ENCODE results near the gene VPS26B.
A peak's percentile ranks its signal among the peaks of the same experiment; 100 is the strongest.
"Not testable (repeated sequence)": the region's sequence is repeated elsewhere in the genome, so short reads cannot be mapped to it uniquely, and the experiment has no call there.

Gene VPS26B

GRCh38 chr11:134276396-134277182 is 52.1 kb downstream of the VPS26B start:
- peaks cover 38 to 43% of the 10 kb centered on the region in 2 donors for H3K27me3 ChIP-seq (ENCODE audit: control insufficient read depth in 2 of 2, insufficient read depth in 2 of 2, low read length in 2 of 2)
- no peak overlapping the region for H3K27ac ChIP-seq (ENCODE audit: low read depth in 2 of 2, low read length in 2 of 2)
- H3K9ac ChIP-seq (ENCODE audit: low read depth in 1 of 2, low read length in 2 of 2) = no peak overlapping the region

DNA sequence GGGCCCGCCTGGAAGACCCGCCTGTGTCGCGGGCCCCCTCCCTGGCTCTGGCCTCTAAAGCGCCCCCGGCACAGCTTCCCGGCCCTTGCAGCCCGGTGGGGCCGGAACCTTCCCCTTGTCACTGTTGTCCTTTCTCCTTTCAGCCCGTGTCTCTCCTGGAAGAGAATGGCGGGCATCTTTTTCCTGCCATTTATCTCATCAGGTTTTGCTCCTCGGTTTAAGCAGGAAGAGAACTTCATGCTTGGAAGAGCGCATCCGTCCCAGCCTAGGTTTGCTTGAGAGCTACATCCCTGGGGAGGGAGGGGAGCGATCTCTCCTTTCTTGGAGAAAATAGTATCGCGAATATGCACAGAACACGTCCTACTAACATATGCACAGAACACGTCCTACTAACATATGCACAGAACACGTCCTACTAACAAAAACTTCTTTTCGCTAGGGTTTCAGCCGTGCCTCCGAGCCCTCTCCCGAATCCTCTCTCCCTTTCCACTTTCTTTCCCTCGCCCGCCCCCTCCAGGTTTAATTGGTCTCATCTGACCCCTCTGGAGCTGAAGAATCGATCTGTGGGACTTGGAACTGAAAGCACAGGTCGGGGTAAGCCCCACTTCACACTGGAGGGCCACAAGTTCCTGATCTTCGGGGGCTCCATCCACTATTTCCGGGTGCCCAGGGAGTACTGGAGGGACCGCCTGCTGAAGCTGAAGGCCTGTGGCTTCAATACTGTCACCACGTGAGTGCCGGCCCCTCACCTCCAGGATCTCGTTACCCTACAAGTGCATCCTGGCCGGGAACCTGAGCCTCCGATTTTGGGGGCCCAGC is 52.9 kb downstream of the VPS26B start:
- no peak overlapping the region for H3K9ac ChIP-seq (ENCODE audit: low read depth in 1 of 2, low read length in 2 of 2)
- H3K27ac ChIP-seq (ENCODE audit: low read depth in 2 of 2, low read length in 2 of 2) = no peak overlapping the region
- H3K27me3 ChIP-seq (ENCODE audit: control insufficient read depth in 2 of 2, insufficient read depth in 2 of 2, low read length in 2 of 2) = peaks cover 36 to 43% of the 10 kb centered on the region in 2 donors
- H3K9me3 ChIP-seq (ENCODE audit: control insufficient read depth in 2 of 2, low read length in 2 of 2) = peaks cover 0 to 2% of the 10 kb centered on the region in 2 donors
- H3K4me1 ChIP-seq (ENCODE audit: control insufficient read depth in 2 of 2, insufficient read depth in 2 of 2, low read length in 2 of 2) = peaks cover 4 to 5% of the 10 kb centered on the region in 2 donors
- no peak overlapping the region for H3K4me3 ChIP-seq (ENCODE audit: low read length in 2 of 2)
- no peaks in the 10 kb centered on the region for H3K36me3 ChIP-seq (ENCODE audit: control insufficient read depth in 2 of 2, insufficient read depth in 2 of 2, low read length in 2 of 2)

More at GRCh38 chr11:134276396-134277182, 52.1 kb downstream of the VPS26B start:
- peak overlapping the region; percentile 35 to 61 for H3K4me3 ChIP-seq (ENCODE audit: low read length in 2 of 2)
- no peaks in the 10 kb centered on the region for H3K36me3 ChIP-seq (ENCODE audit: control insufficient read depth in 2 of 2, insufficient read depth in 2 of 2, low read length in 2 of 2)
- H3K4me1 ChIP-seq (ENCODE audit: control insufficient read depth in 2 of 2, insufficient read depth in 2 of 2, low read length in 2 of 2) = peaks cover 4 to 5% of the 10 kb centered on the region in 2 donors
- peaks cover 0 to 2% of the 10 kb centered on the region in 2 donors for H3K9me3 ChIP-seq (ENCODE audit: control insufficient read depth in 2 of 2, low read length in 2 of 2)

DNA sequence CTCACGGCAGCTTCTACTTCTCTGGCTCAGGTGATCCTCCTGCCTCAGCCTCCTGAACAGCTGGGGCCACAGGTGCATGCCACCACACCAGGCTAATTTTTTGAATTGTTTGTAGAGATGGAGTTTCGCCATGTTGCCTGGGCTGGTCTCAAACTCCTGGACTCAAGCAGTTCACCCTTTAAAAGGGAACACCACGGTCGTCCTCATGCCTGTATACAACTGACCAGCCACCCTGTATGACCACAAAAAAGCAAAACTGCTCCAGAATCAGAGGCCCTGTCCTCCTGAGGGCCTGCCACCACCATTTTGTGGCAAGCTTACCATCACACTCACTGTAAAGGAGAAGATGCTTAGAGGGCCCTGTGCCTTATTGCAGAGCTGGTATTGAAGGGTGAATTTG is 53.9 kb downstream of the VPS26B start:
- no peak overlapping the region for H3K27ac ChIP-seq (ENCODE audit: low read depth in 2 of 2, low read length in 2 of 2)
- peaks cover 0 to 2% of the 10 kb centered on the region in 2 donors for H3K9me3 ChIP-seq (ENCODE audit: control insufficient read depth in 2 of 2, low read length in 2 of 2)
- H3K4me1 ChIP-seq (ENCODE audit: control insufficient read depth in 2 of 2, insufficient read depth in 2 of 2, low read length in 2 of 2) = peaks cover 4 to 5% of the 10 kb centered on the region in 2 donors
- no peak overlapping the region for H3K9ac ChIP-seq (ENCODE audit: low read depth in 1 of 2, low read length in 2 of 2)
- peaks cover 36 to 43% of the 10 kb centered on the region in 2 donors for H3K27me3 ChIP-seq (ENCODE audit: control insufficient read depth in 2 of 2, insufficient read depth in 2 of 2, low read length in 2 of 2)
- no peak overlapping the region for H3K4me3 ChIP-seq (ENCODE audit: low read length in 2 of 2)
- H3K36me3 ChIP-seq (ENCODE audit: control insufficient read depth in 2 of 2, insufficient read depth in 2 of 2, low read length in 2 of 2) = no peaks in the 10 kb centered on the region

- not testable (repeated sequence) for H3K4me1 ChIP-seq (ENCODE audit: control insufficient read depth in 2 of 2, insufficient read depth in 2 of 2, low read length in 2 of 2); H3K9me3 ChIP-seq (ENCODE audit: control insufficient read depth in 2 of 2, low read length in 2 of 2); H3K36me3 ChIP-seq (ENCODE audit: control insufficient read depth in 2 of 2, insufficient read depth in 2 of 2, low read length in 2 of 2); H3K27ac ChIP-seq (ENCODE audit: low read depth in 2 of 2, low read length in 2 of 2); H3K9ac ChIP-seq (ENCODE audit: low read depth in 1 of 2, low read length in 2 of 2); H3K4me3 ChIP-seq (ENCODE audit: low read length in 2 of 2)
- peaks cover 21% of the 10 kb centered on the region in 2 donors for H3K27me3 ChIP-seq (ENCODE audit: control insufficient read depth in 2 of 2, insufficient read depth in 2 of 2, low read length in 2 of 2)
Measured at GRCh38 chr11:134281635-134282034, 57.2 kb downstream of the VPS26B start.

DNA sequence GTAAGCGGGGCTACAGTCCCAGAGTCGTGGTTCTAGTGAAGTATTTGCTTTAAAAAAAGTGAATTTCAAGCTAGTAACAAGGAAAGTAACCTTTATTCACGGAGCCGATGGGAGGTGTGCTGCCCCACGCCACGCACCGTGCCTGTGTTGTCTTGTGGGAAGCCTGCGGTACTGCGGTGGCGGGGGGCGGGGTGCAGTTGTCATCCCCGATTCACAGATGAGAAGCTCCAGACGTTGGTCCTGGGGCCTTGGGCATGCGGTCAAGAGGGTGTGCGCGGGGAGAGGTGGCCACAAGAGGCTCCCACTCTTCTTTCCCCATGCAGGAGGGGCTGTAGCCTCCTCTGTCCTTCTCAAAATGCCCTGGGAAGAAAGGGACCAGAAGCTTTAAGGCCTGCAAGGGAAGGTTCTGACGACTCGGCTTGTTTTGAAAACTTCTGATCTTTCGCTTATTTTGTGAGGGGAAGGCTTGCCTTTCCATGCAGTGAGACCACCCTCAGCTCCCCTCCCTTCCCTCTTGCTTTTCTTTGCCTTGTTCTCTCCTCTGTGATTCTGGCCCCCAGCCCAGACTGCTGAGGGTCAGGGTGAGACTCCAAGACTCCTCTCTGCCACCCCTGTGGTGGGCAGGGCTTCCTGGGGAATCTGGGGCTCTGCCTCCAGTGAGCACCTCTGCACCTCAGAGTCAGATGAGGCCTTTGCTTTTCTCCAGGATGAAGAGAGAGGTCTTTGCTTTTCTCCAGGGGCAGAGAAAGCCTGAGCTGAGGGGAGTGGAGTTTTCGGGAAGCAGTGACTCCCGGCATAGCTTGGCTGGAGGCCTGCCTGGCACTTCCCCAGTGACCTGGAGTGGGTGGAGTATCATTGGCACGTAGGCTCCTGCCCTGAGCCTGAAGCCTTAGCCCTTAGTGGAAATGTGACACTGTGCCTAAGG is 57.9 kb downstream of the VPS26B start:
- H3K27ac ChIP-seq (ENCODE audit: low read depth in 2 of 2, low read length in 2 of 2) = no peak overlapping the region
- no peak overlapping the region for H3K9ac ChIP-seq (ENCODE audit: low read depth in 1 of 2, low read length in 2 of 2)
- H3K27me3 ChIP-seq (ENCODE audit: control insufficient read depth in 2 of 2, insufficient read depth in 2 of 2, low read length in 2 of 2) = peaks cover 14 to 20% of the 10 kb centered on the region in 2 donors
- H3K36me3 ChIP-seq (ENCODE audit: control insufficient read depth in 2 of 2, insufficient read depth in 2 of 2, low read length in 2 of 2) = no peaks in the 10 kb centered on the region
- peaks cover 0 to 2% of the 10 kb centered on the region in 2 donors for H3K9me3 ChIP-seq (ENCODE audit: control insufficient read depth in 2 of 2, low read length in 2 of 2)
- no peaks in the 10 kb centered on the region for H3K4me1 ChIP-seq (ENCODE audit: control insufficient read depth in 2 of 2, insufficient read depth in 2 of 2, low read length in 2 of 2)
- no peak overlapping the region for H3K4me3 ChIP-seq (ENCODE audit: low read length in 2 of 2)

GRCh38 chr11:134283461-134284230 is 59.2 kb downstream of the VPS26B start:
- Histone ChIP-seq H3K9ac (ENCODE audit: low read depth in 1 of 2, low read length in 2 of 2) (no peak overlapping the region), H3K36me3 (ENCODE audit: control insufficient read depth in 2 of 2, insufficient read depth in 2 of 2, low read length in 2 of 2) (no peaks in the 10 kb centered on the region), H3K9me3 (ENCODE audit: control insufficient read depth in 2 of 2, low read length in 2 of 2) (no peaks in the 10 kb centered on the region), H3K27me3 (ENCODE audit: control insufficient read depth in 2 of 2, insufficient read depth in 2 of 2, low read length in 2 of 2) (peaks cover 3 to 8% of the 10 kb centered on the region in 2 donors), H3K4me1 (ENCODE audit: control insufficient read depth in 2 of 2, insufficient read depth in 2 of 2, low read length in 2 of 2) (no peaks in the 10 kb centered on the region), H3K4me3 (ENCODE audit: low read length in 2 of 2) (no peak overlapping the region), H3K27ac (ENCODE audit: low read depth in 2 of 2, low read length in 2 of 2) (no peak overlapping the region)

- not testable (repeated sequence) for H3K9me3 ChIP-seq (ENCODE audit: control insufficient read depth in 2 of 2, low read length in 2 of 2); H3K27ac ChIP-seq (ENCODE audit: low read depth in 2 of 2, low read length in 2 of 2); H3K9ac ChIP-seq (ENCODE audit: low read depth in 1 of 2, low read length in 2 of 2); H3K27me3 ChIP-seq (ENCODE audit: control insufficient read depth in 2 of 2, insufficient read depth in 2 of 2, low read length in 2 of 2); H3K4me1 ChIP-seq (ENCODE audit: control insufficient read depth in 2 of 2, insufficient read depth in 2 of 2, low read length in 2 of 2); H3K36me3 ChIP-seq (ENCODE audit: control insufficient read depth in 2 of 2, insufficient read depth in 2 of 2, low read length in 2 of 2); H3K4me3 ChIP-seq (ENCODE audit: low read length in 2 of 2)
Measured at GRCh38 chr11:134284349-134284748, 59.9 kb downstream of the VPS26B start.

DNA sequence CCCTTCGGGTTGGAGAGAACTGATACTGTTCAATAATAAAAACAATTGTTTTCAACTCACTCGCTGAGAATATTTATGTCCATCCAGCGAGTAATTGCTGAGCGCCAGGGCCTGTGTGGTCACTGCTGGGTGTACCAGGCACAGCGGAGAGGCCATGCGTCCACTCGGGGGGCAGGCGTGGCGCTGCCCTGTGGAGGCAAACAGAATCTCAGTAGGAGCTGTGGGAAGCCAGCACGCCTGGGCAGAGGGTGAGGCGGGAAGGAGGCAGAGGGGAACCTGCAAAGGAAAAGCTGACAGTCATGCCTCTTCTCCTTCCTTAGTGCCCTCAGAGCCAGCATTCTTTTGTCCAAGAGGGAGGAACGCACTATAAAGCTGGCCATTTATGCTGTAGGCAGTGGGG is 63.1 kb downstream of the VPS26B start:
- Histone ChIP-seq H3K4me3 (ENCODE audit: low read length in 2 of 2) (no peak overlapping the region), H3K9ac (ENCODE audit: low read depth in 1 of 2, low read length in 2 of 2) (no peak overlapping the region), H3K36me3 (ENCODE audit: control insufficient read depth in 2 of 2, insufficient read depth in 2 of 2, low read length in 2 of 2) (no peaks in the 10 kb centered on the region), H3K9me3 (ENCODE audit: control insufficient read depth in 2 of 2, low read length in 2 of 2) (no peaks in the 10 kb centered on the region), H3K27ac (ENCODE audit: low read depth in 2 of 2, low read length in 2 of 2) (no peak overlapping the region), H3K27me3 (ENCODE audit: control insufficient read depth in 2 of 2, insufficient read depth in 2 of 2, low read length in 2 of 2) (peaks cover 0 to 4% of the 10 kb centered on the region in 2 donors), H3K4me1 (ENCODE audit: control insufficient read depth in 2 of 2, insufficient read depth in 2 of 2, low read length in 2 of 2) (no peaks in the 10 kb centered on the region)

GRCh38 chr11:134288486-134288885 is 64.0 kb downstream of the VPS26B start:
- Histone ChIP-seq H3K9ac (ENCODE audit: low read depth in 1 of 2, low read length in 2 of 2) (no peak overlapping the region), H3K9me3 (ENCODE audit: control insufficient read depth in 2 of 2, low read length in 2 of 2) (no peaks in the 10 kb centered on the region), H3K27me3 (ENCODE audit: control insufficient read depth in 2 of 2, insufficient read depth in 2 of 2, low read length in 2 of 2) (peaks cover 3 to 4% of the 10 kb centered on the region in 2 donors), H3K4me1 (ENCODE audit: control insufficient read depth in 2 of 2, insufficient read depth in 2 of 2, low read length in 2 of 2) (no peaks in the 10 kb centered on the region), H3K36me3 (ENCODE audit: control insufficient read depth in 2 of 2, insufficient read depth in 2 of 2, low read length in 2 of 2) (no peaks in the 10 kb centered on the region), H3K4me3 (ENCODE audit: low read length in 2 of 2) (no peak overlapping the region), H3K27ac (ENCODE audit: low read depth in 2 of 2, low read length in 2 of 2) (no peak overlapping the region)
